ENCODE measurements around the gene SEPHS2. TPM values are rescaled to one million over a fixed set of nuclear protein-coding genes. Genes with fewer than 3 reads are reported as not detected.
"Not testable (repeated sequence)": the region's sequence is repeated elsewhere in the genome, so short reads cannot be mapped to it uniquely, and the experiment has no call there.

The SEPHS2 gene
- total RNA-seq, 6 experiments from 2014 or later = 29.7 to 36.7 (median 31.1) TPM

DNA sequence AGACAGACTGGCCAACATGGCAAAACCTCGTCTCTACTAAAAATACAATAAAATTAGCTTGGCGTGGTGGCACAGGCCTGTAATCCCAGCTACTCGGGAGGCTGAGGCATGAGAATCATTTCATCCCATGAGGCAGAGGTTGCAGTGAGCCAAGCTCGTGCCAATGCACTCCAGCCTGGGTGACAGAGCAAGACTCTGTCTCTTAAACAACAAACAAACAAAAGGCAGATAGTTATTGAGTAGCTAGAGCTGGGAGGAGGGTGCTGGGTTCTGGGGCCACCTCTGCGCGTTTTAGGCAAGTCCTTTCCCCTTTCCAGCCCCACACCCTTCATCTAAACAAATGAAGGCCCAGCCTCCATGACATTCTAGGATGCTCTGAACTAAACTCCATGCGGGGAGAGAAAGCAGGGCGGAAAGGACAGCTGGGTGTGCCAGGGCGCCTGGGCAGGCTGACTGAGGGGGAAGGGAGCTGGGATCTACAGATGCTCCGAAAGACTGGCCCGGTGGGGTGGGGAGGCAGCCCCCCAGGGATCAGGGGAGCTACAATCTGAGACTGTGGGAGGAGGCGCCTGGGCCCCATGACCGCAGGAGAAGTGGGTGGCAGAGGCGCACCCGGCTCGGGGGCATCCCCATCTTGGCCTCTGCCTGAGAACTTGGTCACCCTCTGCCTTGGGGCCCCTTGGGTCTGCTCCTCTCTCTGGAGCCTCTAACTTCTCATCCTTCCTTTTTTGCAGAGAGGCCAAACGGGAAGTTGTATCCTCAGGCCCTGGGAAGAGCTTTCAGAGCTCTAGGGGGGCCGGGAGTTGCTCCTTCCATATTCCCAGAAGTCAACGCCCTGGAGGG is 27.8 kb upstream of the SEPHS2 start:
- no peaks in the 10 kb centered on the region for H3K36me3 Mint-ChIP-seq (ENCODE audit: low read depth)
- no peaks in the 10 kb centered on the region for H3K4me1 Mint-ChIP-seq (ENCODE audit: low read depth)
- TF ChIP-seq CTCF (IDR thresholded peaks at IDR 0.05) = no peak
- peaks cover 29% of the 10 kb centered on the region for H3K27me3 Mint-ChIP-seq (ENCODE audit: insufficient read depth)
- no peaks in the 10 kb centered on the region for H3K9me3 Mint-ChIP-seq
- H3K4me3 Mint-ChIP-seq = no peak overlapping the region
- H3K27ac Mint-ChIP-seq = no peak overlapping the region
- DNase-seq = no peak

DNA sequence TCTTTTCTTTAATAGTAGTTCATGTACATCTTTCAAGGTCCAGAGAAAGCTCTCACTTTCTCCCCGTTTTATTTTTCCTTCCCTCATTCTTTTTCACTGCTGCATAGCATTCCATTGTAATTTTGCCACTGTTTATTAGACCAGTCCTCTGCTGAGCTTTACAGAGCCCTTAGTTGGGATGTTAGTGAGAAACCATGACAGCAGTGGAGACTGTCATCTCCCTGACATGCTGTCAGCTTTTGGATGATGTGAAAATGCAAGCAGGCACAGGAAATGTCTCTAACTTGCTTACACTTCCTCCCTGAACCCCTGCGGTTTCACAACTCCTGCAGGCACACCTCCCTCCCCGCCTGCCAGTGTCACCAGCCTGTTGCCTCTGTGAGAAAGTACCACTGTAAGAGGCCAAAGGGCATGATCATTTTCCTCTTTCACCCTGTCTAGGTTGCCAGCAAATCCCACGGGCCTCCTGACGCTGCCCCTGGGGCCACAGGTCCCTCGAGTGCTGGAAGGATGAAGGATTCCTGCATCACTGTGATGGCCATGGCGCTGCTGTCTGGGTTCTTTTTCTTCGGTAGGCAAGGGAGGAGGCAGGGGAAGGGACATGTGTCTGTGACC is 26.8 kb upstream of the SEPHS2 start, which contains the start of gene ITGAL:
Gene ITGAL, plus strand, starts transcription at position 415 of the 615 bp plus-strand sequence. Its CDS starts 96 bp downstream, at position 511.
- no peaks in the 10 kb centered on the region for H3K4me1 Mint-ChIP-seq (ENCODE audit: low read depth)
- no peak for TF ChIP-seq CTCF (IDR thresholded peaks at IDR 0.05)
- no peak for DNase-seq
- peaks cover 22% of the 10 kb centered on the region for H3K27me3 Mint-ChIP-seq (ENCODE audit: insufficient read depth)
- no peak within 1 kb of the TSS for H3K27ac Mint-ChIP-seq
- no peak within 1 kb of the TSS for H3K4me3 Mint-ChIP-seq
- H3K36me3 Mint-ChIP-seq (ENCODE audit: low read depth) = no peaks in the 10 kb centered on the region
- H3K9me3 Mint-ChIP-seq = no peaks in the 10 kb centered on the region

- Mint-ChIP-seq H3K4me3 (no peak overlapping the region), H3K36me3 (ENCODE audit: low read depth) (no peaks in the 10 kb centered on the region), H3K4me1 (ENCODE audit: low read depth) (no peaks in the 10 kb centered on the region), H3K9me3 (no peaks in the 10 kb centered on the region), H3K27ac (no peak overlapping the region), H3K27me3 (ENCODE audit: insufficient read depth) (peaks cover 18% of the 10 kb centered on the region)
- DNase-seq = no peak
- TF ChIP-seq CTCF (IDR thresholded peaks at IDR 0.05) = no peak
Measured at GRCh38 chr16:30470632-30470995, 24.9 kb upstream of the SEPHS2 start.

- no peak for TF ChIP-seq CTCF (IDR thresholded peaks at IDR 0.05)
- no peak overlapping the region for H3K27ac Mint-ChIP-seq
- peaks cover 18% of the 10 kb centered on the region for H3K27me3 Mint-ChIP-seq (ENCODE audit: insufficient read depth)
- no peaks in the 10 kb centered on the region for H3K36me3 Mint-ChIP-seq (ENCODE audit: low read depth)
- no peaks in the 10 kb centered on the region for H3K9me3 Mint-ChIP-seq
- no peak overlapping the region for H3K4me3 Mint-ChIP-seq
- H3K4me1 Mint-ChIP-seq (ENCODE audit: low read depth) = no peaks in the 10 kb centered on the region
- no peak for DNase-seq
Measured at GRCh38 chr16:30470170-30470512, 24.5 kb upstream of the SEPHS2 start.

DNA sequence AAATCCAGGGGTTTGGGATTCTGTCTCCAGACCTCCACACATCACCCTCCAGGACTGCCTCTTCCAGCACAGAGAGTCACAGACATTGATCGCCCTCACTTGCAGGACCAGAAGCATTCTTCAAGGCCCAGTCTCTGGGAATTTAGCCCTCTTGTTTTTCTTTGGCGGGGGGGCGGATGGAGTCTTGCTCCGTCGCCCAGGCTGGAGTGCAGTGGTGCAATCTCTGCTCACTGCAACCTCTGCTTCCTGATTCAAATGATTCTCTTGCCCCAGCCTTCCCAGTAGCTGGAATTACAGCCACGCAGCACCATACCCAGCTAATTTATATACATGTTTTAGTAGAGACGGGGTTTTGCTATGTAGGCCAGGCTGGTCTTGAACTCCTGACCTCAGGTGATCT is 18.4 kb upstream of the SEPHS2 start:
- peaks cover 10% of the 10 kb centered on the region for H3K27me3 Mint-ChIP-seq (ENCODE audit: insufficient read depth)
- no peaks in the 10 kb centered on the region for H3K9me3 Mint-ChIP-seq
- H3K4me1 Mint-ChIP-seq (ENCODE audit: low read depth) = no peaks in the 10 kb centered on the region
- TF ChIP-seq CTCF (IDR thresholded peaks at IDR 0.05) = no peak
- H3K27ac Mint-ChIP-seq = no peak overlapping the region
- no peak for DNase-seq
- no peak overlapping the region for H3K4me3 Mint-ChIP-seq
- no peaks in the 10 kb centered on the region for H3K36me3 Mint-ChIP-seq (ENCODE audit: low read depth)

- not testable (repeated sequence) for H3K27ac Mint-ChIP-seq; H3K4me3 Mint-ChIP-seq; H3K36me3 Mint-ChIP-seq (ENCODE audit: low read depth); H3K9me3 Mint-ChIP-seq; DNase-seq; H3K4me1 Mint-ChIP-seq (ENCODE audit: low read depth)
- peaks cover 10% of the 10 kb centered on the region for H3K27me3 Mint-ChIP-seq (ENCODE audit: insufficient read depth)
Measured at GRCh38 chr16:30461426-30461825, 15.8 kb upstream of the SEPHS2 start.

Measured in HFFc6 (cell line).